GM19397 (cell line): ENCODE results near the gene ITPRIPL2.

Experiments used
- ATAC-seq: cut with Tn5 transposase; IDR thresholded peaks from one replicate; pipeline ENCODE4 v1.9.1; 2021; ENCODE audit warnings: mild to moderate bottlenecking, moderate library complexity; ENCODE audit not compliant: unreplicated experiment

ITPRIPL2 gene

GRCh38 chr16:19142939-19143598, 29.3 kb downstream of the ITPRIPL2 start:
- ATAC-seq, result no peak

DNA sequence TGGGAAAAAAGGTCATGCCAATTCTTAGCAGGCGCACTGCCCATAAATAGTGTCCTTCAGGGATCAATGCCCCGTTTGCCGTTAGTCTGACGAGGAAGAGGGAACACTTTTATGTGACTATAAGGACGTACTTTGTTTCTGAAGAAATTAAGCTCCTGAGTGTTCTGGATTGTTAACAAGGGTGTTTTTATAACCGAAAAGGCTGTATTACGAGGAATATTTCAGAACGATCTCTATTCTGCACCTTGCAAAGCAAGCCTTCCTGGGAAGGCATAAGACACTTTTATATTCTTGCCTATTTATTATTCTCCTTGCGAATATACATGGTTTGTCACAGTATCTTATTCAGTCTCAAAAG, 29.8 kb downstream of the ITPRIPL2 start:
- ATAC-seq, result no peak

DNA sequence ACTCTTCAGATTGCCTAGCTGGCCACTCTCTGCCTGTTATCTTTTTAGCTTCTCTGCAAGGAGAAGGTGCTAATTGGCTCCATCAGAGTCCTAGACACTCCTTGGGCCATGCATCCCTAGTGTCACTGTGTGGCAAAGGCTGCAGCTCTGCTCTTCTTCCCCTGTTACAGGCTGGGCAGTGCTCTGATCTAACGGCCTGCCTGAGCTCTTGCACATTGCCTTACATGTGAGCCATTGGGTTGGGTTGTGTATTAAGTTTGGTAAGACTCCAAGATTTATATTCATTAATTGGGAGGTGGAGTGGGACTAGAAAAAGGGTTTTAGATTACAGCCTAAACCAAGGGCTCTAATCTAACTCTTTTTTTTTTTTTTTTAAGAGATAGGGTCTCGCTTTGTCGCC, 31.2 kb downstream of the ITPRIPL2 start:
- ATAC-seq, result no peak

GRCh38 chr16:19147126-19147525, 33.4 kb downstream of the ITPRIPL2 start:
- ATAC-seq, result no peak

- ATAC-seq, result no peak
Observed at GRCh38 chr16:19147627-19148026, 33.9 kb downstream of the ITPRIPL2 start.

- no peak for ATAC-seq
Observed at GRCh38 chr16:19148189-19148588, 34.4 kb downstream of the ITPRIPL2 start.

GRCh38 chr16:19151310-19151709, 37.5 kb downstream of the ITPRIPL2 start:
- ATAC-seq, result no peak

DNA sequence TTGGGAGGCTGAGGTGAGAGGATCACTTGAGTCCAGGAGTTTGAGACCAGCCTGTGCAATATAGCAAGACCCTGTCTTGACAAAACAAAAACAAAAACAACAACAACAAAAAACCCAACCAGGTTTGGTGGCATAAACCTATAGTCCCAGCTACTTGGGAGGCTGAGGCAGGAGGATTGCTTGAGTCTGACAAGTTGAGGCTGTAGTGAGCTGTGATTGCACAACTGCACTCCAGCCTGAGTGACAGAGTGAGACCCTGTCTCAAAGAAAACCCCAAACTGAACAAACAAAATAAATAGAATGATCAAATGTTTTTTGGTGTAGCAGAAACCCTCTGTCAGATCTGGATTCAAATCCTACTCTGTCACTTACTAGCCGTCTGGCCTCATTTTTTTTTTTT, 38.3 kb downstream of the ITPRIPL2 start:
- ATAC-seq, result no peak

DNA sequence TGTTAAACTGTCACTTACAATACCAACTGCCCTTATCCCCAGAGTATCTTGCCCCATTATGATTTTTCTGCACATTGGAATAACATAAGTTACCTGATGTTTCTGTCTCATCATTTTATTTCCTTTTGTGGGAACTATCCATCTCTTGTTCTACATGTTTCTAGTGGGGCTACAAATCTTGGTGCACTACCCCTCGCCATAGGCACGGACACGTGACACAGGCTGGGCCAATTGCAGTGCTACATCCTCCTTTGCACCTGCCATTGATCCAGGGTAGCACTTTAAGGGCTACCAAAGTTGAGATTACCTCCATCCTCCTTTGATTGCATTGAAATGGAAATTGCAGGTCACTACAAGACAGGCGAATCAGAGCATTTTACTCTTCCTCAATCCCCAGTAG, 40.1 kb downstream of the ITPRIPL2 start:
- no peak for ATAC-seq

DNA sequence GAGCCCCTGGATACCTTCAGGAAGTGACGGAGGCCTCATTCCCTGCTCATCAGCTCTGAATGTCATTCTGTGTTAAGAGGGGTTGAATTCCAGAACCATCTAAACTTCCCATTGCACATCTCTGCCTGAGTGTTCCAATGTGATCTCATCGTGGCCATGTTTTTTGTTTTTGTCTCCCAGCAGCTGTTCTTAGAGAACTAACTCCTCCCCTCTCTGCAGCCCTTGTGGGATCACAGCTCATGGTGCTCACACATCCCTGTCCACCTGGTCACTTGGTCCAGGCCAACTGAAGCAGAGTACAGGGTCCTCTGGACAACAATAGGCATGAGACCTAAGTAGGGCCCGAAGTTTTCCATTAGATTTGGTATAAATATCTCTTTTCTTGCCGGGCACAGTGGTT, 48.3 kb downstream of the ITPRIPL2 start:
- ATAC-seq, result no peak

DNA sequence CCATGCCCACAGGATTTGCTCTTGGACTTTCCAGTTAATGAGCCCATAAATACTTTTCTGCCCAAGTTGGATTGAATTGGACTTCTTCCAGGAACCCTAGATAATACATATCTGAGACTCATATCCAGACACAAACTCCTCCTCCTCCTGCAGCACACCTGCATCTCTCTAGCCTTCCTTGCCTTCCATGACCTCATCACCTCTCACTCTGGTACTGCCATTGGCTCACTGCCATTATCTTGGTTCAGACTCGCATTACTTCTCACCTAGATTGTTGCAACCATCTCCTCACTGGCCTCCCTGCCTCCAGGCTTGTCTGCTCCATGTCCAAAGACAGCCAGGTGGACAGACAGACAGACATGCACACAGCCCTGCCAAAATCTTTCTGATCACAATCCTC, 49.5 kb downstream of the ITPRIPL2 start:
- ATAC-seq, result no peak

DNA sequence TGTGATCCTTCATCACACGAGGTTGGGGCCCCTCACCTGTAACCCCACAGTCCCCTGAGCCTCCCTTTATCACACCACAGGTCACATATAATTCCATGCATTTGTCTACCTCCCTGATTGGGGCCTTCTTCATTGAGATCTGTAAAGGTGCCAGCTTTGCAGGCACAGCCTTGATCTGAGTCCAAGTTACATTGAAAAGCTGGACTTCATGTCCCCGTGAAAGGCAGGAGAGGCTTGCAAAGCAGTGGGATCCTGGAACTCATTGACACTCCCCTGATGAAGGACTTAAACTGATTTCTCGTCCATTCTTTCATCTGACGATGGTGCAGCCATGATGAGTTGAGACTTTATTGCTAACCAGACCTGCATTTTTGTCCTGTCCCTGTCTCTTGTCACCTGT, 50.5 kb downstream of the ITPRIPL2 start:
- no peak for ATAC-seq

- ATAC-seq, result no peak
Observed at GRCh38 chr16:19165101-19165500, 51.3 kb downstream of the ITPRIPL2 start.

GRCh38 chr16:19166500-19166899, 52.7 kb downstream of the ITPRIPL2 start:
- ATAC-seq, result no peak

GRCh38 chr16:19167710-19168370, 54.1 kb downstream of the ITPRIPL2 start, which contains the start of gene SYT17:
Gene SYT17 (plus strand): TSS chr16:19168240. CDS start chr16:19168647, 407 bp downstream.
- no peak for ATAC-seq

DNA sequence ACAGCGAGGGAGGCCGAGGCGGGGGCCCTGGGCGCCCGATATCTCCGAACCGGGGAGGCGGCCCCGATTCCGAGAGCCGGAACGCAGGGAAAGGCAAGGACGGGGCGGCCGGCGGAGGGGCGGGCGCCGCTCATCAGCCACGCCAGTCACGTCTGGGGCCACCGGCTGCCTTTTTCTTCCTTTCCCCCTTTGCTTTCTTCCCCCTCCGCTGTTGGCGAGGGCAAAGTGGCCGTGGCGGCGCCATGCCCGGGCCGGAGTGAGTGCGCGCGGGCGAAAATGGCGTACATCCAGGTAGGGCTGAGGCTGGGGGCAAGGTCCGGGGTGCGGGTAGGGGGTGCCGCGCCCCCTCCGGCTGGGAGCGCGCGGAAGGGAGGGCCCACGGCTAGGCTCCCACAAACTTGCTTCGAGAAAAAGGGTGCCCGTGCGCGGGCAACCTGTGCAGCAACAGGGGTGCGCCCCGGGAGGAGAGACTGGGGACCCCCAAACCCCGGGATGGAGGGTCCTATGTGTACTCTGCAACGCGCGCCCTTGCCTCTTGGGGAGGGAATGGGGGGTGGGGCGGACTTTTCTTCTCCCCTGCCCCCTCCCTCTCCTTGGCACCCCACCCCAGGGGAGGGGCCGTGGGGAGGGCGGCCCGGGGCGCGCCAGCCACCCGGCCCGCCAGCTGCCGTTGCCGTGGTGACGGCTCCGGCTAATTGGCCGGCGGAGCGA, 54.8 kb downstream of the ITPRIPL2 start:
- ATAC-seq, result no peak

GRCh38 chr16:19169082-19169639, 55.4 kb downstream of the ITPRIPL2 start:
- no peak for ATAC-seq

GRCh38 chr16:19170043-19170655, 56.4 kb downstream of the ITPRIPL2 start:
- ATAC-seq, result no peak
